Measurements from ENCODE around the gene CPLX3.

CPLX3 gene

DNA sequence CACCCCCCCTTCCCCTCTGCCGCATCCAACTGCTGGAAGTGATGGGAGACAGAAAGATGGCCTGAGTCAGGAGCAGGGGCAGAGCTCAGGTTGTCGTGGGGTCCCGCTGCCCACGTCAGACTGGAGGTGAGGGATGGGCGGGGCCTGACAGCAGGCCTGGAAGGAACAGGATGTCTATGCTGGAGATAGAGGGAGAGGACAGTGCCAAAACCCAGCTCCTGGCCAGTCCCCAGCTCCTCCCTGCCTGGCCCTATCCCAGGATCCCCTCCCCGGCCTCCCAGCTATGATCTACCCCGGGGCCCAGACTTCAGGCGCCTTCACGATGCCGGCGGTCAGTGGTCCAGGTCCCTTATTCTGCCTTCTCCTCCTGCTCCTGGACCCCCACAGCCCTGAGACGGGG is 13.9 kb upstream of the CPLX3 start, which contains the start of gene LMAN1L:
Gene LMAN1L (plus strand): TSS at position 303 of the 400 bp plus-strand sequence. CDS start 20 bp downstream, at position 323.
- no peak for DNase-seq (ENCODE audit: extremely low read depth, insufficient read length)
- Histone ChIP-seq H3K36me3 (ENCODE audit: control insufficient read depth, insufficient read depth, low read length) (no peaks in the 10 kb centered on the region), H3K27me3 (replicated peaks; ENCODE audit: control insufficient read depth, insufficient read depth, low read length) (no peaks in the 10 kb centered on the region), H3K4me3 (replicated peaks; ENCODE audit: low read depth, low read length) (no peak within 1 kb of the TSS)
- TF ChIP-seq, protein P1, sequence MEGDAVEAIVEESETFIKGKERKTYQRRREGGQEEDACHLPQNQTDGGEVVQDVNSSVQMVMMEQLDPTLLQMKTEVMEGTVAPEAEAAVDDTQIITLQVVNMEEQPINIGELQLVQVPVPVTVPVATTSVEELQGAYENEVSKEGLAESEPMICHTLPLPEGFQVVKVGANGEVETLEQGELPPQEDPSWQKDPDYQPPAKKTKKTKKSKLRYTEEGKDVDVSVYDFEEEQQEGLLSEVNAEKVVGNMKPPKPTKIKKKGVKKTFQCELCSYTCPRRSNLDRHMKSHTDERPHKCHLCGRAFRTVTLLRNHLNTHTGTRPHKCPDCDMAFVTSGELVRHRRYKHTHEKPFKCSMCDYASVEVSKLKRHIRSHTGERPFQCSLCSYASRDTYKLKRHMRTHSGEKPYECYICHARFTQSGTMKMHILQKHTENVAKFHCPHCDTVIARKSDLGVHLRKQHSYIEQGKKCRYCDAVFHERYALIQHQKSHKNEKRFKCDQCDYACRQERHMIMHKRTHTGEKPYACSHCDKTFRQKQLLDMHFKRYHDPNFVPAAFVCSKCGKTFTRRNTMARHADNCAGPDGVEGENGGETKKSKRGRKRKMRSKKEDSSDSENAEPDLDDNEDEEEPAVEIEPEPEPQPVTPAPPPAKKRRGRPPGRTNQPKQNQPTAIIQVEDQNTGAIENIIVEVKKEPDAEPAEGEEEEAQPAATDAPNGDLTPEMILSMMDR (IDR thresholded peaks at IDR 0.05; ENCODE audit: insufficient read depth, low read length, poor library complexity, severe bottlenecking): no peak

DNA sequence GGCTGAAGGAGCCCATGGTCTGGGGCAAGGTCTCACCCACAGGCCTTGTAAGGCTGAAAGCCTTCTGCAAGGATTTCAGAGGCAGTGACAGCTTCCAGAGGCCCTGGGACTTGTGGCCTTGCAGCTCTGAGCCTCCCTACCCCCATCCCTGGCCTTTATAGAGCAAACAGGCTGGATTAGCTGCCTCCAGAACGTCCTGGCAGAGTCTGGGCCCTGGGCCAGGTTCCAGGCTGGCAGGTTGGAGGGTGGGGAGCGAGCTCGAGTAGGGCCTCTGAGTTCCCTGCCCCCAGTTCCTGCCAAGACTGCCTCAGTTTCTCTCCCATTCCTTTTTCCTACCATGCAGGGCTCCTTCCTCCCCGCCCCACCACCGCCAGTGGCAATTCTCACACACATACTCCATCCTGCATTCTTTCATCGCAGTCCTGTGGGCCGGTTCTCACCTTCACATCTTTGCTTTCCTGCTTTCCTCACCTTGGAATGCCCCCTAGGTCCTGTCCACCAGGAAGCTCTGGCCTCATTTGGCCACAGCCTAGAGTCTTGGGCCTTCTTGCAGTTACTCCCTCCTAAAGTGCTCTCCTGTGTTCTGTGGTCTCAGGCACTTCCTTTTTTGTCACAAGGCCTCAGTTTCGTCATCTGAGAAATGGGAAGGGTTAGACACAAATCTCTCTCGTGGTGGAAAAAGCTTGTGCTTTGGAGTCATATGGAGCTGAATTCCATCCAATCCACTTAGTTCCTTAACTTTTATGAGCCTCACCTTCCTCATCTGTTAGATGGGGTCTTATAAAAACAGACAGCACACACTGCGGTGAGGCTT is 11.1 kb upstream of the CPLX3 start:
- no peak for DNase-seq (ENCODE audit: extremely low read depth, insufficient read length)
- TF ChIP-seq, protein P1 (IDR thresholded peaks at IDR 0.05; ENCODE audit: insufficient read depth, low read length, poor library complexity, severe bottlenecking): no peak
- no peaks in the 10 kb centered on the region for H3K36me3 ChIP-seq (ENCODE audit: control insufficient read depth, insufficient read depth, low read length)
- H3K27me3 ChIP-seq (replicated peaks; ENCODE audit: control insufficient read depth, insufficient read depth, low read length): no peaks in the 10 kb centered on the region
- H3K4me3 ChIP-seq (replicated peaks; ENCODE audit: low read depth, low read length): no peak overlapping the region

DNA sequence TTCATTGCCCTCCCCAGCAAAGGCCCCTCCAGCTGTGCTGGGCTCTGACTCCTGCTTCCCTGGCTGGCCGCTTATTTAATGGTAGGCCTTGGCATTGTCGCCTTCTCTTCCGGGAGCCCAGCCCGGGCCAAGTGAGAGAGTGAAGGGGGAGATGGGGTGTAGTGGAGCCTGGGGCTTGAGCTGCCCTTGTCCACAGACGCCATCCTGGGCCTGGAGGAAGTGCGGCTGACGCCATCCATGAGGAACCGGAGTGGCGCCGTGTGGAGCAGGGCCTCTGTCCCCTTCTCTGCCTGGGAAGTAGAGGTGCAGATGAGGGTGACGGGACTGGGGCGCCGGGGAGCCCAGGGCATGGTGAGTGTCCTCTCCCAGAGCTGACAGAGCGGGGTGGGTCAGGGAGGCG is 10.5 kb upstream of the CPLX3 start:
- no peaks in the 10 kb centered on the region for H3K36me3 ChIP-seq (ENCODE audit: control insufficient read depth, insufficient read depth, low read length)
- no peak overlapping the region for H3K4me3 ChIP-seq (replicated peaks; ENCODE audit: low read depth, low read length)
- no peak for DNase-seq (ENCODE audit: extremely low read depth, insufficient read length)
- no peaks in the 10 kb centered on the region for H3K27me3 ChIP-seq (replicated peaks; ENCODE audit: control insufficient read depth, insufficient read depth, low read length)
- TF ChIP-seq, protein P1 (IDR thresholded peaks at IDR 0.05; ENCODE audit: insufficient read depth, low read length, poor library complexity, severe bottlenecking): no peak

DNA sequence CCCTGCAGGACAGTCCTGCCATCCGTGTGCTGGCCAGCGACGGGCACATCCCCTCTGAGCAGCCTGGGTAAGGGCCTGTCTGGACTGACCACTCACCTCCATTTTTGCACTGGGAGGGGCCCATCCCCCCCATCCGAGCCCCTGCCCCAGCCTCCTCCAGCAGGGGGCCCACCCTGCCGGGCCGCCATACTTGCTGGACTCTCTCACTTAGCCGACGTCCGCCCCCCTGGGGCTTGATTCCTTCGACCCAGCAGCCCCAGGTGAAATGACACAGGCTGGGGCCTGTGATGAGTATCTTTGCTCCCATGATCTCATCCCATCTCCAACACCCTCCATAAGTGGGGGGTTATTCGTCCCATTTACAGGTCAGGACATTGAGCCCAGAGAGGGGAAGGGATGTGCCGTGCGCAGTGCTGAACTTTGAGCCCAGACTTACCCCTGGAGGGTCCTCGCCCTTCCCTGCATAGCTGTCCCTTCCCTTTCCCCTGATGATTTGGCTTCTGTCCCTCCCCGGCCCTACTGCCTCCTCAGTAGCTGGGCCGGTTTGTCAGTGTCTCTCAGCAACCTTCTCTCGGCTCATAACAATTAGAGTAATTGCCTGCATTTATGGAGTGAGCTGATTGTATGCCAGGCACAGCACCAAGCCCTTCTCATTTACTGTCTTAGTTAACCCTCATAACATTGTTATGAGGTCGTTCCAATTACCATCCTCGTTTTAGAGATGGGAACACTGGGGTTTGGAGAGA is 9.6 kb upstream of the CPLX3 start:
- Histone ChIP-seq H3K27me3 (replicated peaks; ENCODE audit: control insufficient read depth, insufficient read depth, low read length) (no peaks in the 10 kb centered on the region), H3K4me3 (replicated peaks; ENCODE audit: low read depth, low read length) (no peak overlapping the region), H3K36me3 (ENCODE audit: control insufficient read depth, insufficient read depth, low read length) (no peaks in the 10 kb centered on the region)
- DNase-seq (ENCODE audit: extremely low read depth, insufficient read length): no peak
- TF ChIP-seq, protein P1 (IDR thresholded peaks at IDR 0.05; ENCODE audit: insufficient read depth, low read length, poor library complexity, severe bottlenecking): no peak

DNA sequence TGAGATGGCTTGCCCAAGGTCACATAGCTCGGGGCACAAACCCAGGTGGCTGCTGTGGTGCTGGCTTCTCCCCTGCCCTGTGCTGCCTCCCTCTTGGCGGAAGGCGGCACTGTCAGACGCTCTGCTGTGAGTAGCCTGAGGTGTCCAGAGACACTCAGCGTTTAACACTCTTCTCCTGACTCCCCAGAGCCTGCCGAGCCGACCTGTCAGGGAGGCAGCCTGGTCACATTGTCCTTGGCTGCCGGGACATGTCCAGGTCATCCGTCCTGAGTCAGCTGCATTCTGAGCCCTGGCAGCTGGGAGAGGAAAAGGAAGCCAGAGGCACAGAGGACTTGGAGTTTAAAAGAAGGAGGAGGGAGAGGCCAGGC is 9.1 kb upstream of the CPLX3 start:
- no peak for DNase-seq (ENCODE audit: extremely low read depth, insufficient read length)
- TF ChIP-seq, protein P1 (IDR thresholded peaks at IDR 0.05; ENCODE audit: insufficient read depth, low read length, poor library complexity, severe bottlenecking): no peak
- Histone ChIP-seq H3K36me3 (ENCODE audit: control insufficient read depth, insufficient read depth, low read length) (no peaks in the 10 kb centered on the region), H3K4me3 (replicated peaks; ENCODE audit: low read depth, low read length) (no peak overlapping the region), H3K27me3 (replicated peaks; ENCODE audit: control insufficient read depth, insufficient read depth, low read length) (no peaks in the 10 kb centered on the region)

Measured in GM06990 (cell line).